ENCODE measurements around the gene ERCC4. TPM values are rescaled to one million over a fixed set of nuclear protein-coding genes. Genes with fewer than 3 reads are reported as not detected.

Gene ERCC4
- total and polyA plus RNA-seq, 2 of the 8 experiments (the other 6 are each of a cell fraction or from before 2014, with no cell fraction given): 1.6 to 13.2 TPM

DNA sequence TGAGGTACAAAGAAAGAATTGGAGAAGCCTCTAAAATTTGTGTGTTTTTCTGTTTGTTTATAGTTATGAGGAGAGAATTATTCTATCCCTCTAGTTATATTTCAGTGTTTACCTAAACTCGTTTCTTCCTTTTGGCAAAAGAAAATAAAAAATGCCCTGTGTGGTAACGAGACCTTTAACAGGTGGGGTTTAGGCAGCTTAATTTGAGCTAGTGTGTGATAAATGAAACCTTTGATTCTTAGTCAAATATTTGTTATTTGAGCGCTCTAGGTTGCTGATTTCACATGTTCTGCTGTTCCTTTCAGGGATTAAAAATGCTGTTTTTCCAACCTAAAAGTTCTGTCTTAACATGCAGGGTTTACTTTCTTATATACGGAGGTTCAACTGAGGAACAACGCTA, 17.5 kb downstream of the ERCC4 start:
- no peak overlapping the region for H3K27ac ChIP-seq (ENCODE audit: low read depth, low read length)
- no peaks in the 10 kb centered on the region for H3K79me2 ChIP-seq (ENCODE audit: control insufficient read depth in 1 of 2, insufficient read depth in 2 of 2, low read length in 2 of 2)
- no peaks in the 10 kb centered on the region for H3K4me1 ChIP-seq (replicated peaks in 1 of 4; ENCODE audit: control insufficient read depth in 3 of 4, insufficient read depth in 4 of 4, low read length in 3 of 4)
- no peak overlapping the region for H3K4me2 ChIP-seq (ENCODE audit: insufficient read depth in 1 of 2, low read depth in 2 of 2, low read length in 2 of 2)
- no peak overlapping the region for H3K56ac ChIP-seq (replicated peaks; ENCODE audit: insufficient read length, low read depth, low read length)
- ChIA-PET POLR2A (ENCODE audit: partially characterized antibody) (no interaction called here), CTCF (ENCODE audit: partially characterized antibody) (interaction anchor here (1.2 to 4.5 kb wide), 2 partner anchors 14 to 18 kb away, joined by 3 to 39 read pairs; partner anchors contain the start of gene ERCC4)
- H3K9me3 ChIP-seq (ENCODE audit: insufficient read depth in 2 of 2, low read depth in 1 of 2, low read length in 1 of 2): no peaks in the 10 kb centered on the region; a peak in 1 of 4 replicates
- H2BK15ac ChIP-seq (ENCODE audit: low read length): no peak overlapping the region
- H2BK12ac ChIP-seq (ENCODE audit: low read depth, low read length): no peak overlapping the region
- 86% methylated on average over 5 of the region's 5 CpGs; no CpG with 5 or more reads in 1 of the 2 experiments for WGBS, 2 experiments (ENCODE audit: extremely low coverage in 1 of 2, insufficient coverage in 1 of 2, insufficient read length in 1 of 2, insufficient replicate concordance in 2 of 2, low coverage in 1 of 2, low lambda C conversion rate in 2 of 2, missing lambda C conversion rate in 1 of 2)
- no peak overlapping the region for H4K91ac ChIP-seq (replicated peaks; ENCODE audit: insufficient read length, low read length)
- H2BK20ac ChIP-seq (ENCODE audit: low read length): no peak overlapping the region
- H4K8ac ChIP-seq (ENCODE audit: extremely low read depth, insufficient read depth, low read length): no peak overlapping the region
- no peak overlapping the region for H3K14ac ChIP-seq (ENCODE audit: insufficient read length)
- no peak overlapping the region for H3K4me3 ChIP-seq (ENCODE audit: extremely low read depth in 1 of 4, insufficient read depth in 2 of 4, low read depth in 3 of 4, low read length in 4 of 4)
- DNase-seq (ENCODE audit: low read depth in 1 of 2, low spot score in 2 of 2) (no peak), FAIRE-seq (no peak)
- H3K23ac ChIP-seq (ENCODE audit: insufficient read length): no peak overlapping the region
- no peak overlapping the region for H3K4ac ChIP-seq (replicated peaks; ENCODE audit: insufficient read length, low read depth, low read length)
- no peak overlapping the region for H2BK120ac ChIP-seq (replicated peaks; ENCODE audit: low read depth, low read length)
- peaks cover 0 to 25% (median 10%) of the 10 kb centered on the region in 4 experiments; a peak in 5 of 8 replicates for H3K36me3 ChIP-seq (ENCODE audit: control insufficient read depth in 2 of 4, insufficient read depth in 4 of 4, low read length in 3 of 4)
- H3K18ac ChIP-seq (ENCODE audit: extremely low read depth, low read length): no peak overlapping the region
- H4K5ac ChIP-seq (ENCODE audit: insufficient read length, low read depth, low read length): no peak overlapping the region
- no peak overlapping the region for H2BK5ac ChIP-seq (ENCODE audit: low read depth, low read length)
- H2AK5ac ChIP-seq (ENCODE audit: low read depth, low read length): no peak overlapping the region
- H2AFZ ChIP-seq (ENCODE audit: low read length): no peak overlapping the region
- H3K9ac ChIP-seq (replicated peaks in 1 of 4; ENCODE audit: extremely low read depth in 1 of 4, low read depth in 3 of 4, low read length in 3 of 4): no peak overlapping the region
- H4K20me1 ChIP-seq (replicated peaks in 1 of 2; ENCODE audit: control insufficient read depth in 1 of 2, insufficient read depth in 2 of 2, low read length in 2 of 2): no peaks in the 10 kb centered on the region
- H3K23me2 ChIP-seq (ENCODE audit: low read depth, low read length): no peaks in the 10 kb centered on the region
- H3K27me3 ChIP-seq (replicated peaks in 1 of 4; ENCODE audit: control insufficient read depth in 3 of 4, extremely low read depth in 1 of 4, insufficient read depth in 3 of 4, low read length in 3 of 4): no peaks in the 10 kb centered on the region
- no peaks in the 10 kb centered on the region for H3K79me1 ChIP-seq (ENCODE audit: low read depth, low read length)
- TF ChIP-seq E2F6 (IDR thresholded peaks at IDR 0.05) (no peak), SAP30 (IDR thresholded peaks at IDR 0.05; ENCODE audit: insufficient read depth, insufficient replicate concordance, low read length) (no peak), CEBPB (IDR thresholded peaks at IDR 0.05; ENCODE audit: low read depth, low read length) (no peak), HDAC6 (IDR thresholded peaks at IDR 0.05; ENCODE audit: low read depth, low read length) (no peak), KDM4A (IDR thresholded peaks at IDR 0.05; ENCODE audit: low read depth, low read length, severe bottlenecking) (no peak), RXRA (IDR thresholded peaks at IDR 0.05; ENCODE audit: insufficient read depth, low read depth, low read length) (no peak), ATF3 (IDR thresholded peaks at IDR 0.05; ENCODE audit: insufficient read depth, low read depth, low read length) (no peak), SRF (IDR thresholded peaks at IDR 0.05; ENCODE audit: low read depth, low read length) (no peak)
- TF ChIP-seq, protein P1, sequence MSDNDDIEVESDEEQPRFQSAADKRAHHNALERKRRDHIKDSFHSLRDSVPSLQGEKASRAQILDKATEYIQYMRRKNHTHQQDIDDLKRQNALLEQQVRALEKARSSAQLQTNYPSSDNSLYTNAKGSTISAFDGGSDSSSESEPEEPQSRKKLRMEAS (IDR thresholded peaks at IDR 0.05): no peak
